Measurements from ENCODE around the gene MFAP5. TPM values are rescaled to one million over a fixed set of nuclear protein-coding genes. Genes with fewer than 3 reads are reported as not detected.
"Not testable (repeated sequence)": the region's sequence is repeated elsewhere in the genome, so short reads cannot be mapped to it uniquely, and the experiment has no call there.

MFAP5 gene
- total RNA-seq, 2 donors from 2014 or later: 2.8 to 13.4 TPM

DNA sequence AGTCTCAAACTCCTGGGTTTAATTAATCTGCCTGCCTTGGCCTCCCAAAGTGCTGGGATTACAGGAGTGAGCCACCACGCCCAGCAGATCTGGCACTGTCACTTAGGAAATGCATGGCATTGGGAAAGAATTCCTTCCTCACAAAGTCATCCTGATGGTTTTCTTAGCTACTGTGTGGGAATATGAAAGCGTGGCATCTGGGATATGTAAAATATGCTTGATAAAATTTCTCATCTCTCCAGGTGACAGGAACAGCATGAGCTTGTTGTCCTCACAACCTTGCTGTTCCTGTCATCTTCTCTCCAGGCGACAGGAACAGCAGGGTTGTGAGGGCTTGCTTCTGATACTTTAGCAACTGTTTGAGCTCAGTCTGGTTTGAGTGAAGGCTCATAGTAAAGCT, 33.9 kb downstream of the MFAP5 start:
- WGBS: 79% methylated on average over 3 of the region's 3 CpGs
- intact Hi-C loops (cut with DNase I): no loop called here

DNA sequence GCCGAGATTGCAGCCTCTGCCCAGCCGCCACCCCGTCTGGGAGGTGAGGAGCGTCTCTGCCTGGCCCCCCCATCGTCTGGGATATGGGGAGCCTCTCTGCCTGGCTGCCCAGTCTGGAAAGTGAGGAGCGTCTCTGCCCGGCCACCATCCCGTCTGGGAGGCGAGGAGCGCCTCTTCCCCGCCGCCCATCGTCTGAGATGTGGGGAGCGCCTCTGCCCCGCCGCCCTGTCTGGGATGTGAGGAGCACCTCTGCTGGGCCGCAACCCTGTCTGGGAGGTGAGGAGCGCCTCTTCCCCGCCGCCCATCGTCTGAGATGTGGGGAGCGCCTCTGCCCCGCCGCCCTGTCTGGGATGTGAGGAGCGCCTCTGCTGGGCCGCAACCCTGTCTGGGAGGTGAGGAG, 37.9 kb downstream of the MFAP5 start:
- H3K9me3 ChIP-seq; H3K4me1 ChIP-seq (replicated peaks); intact Hi-C loops (cut with DNase I); H3K36me3 ChIP-seq; H3K27me3 ChIP-seq (replicated peaks; ENCODE audit: insufficient read depth); H3K4me3 ChIP-seq; H3K27ac ChIP-seq; DNase-seq (ENCODE audit: low spot score): not testable (repeated sequence)
- WGBS: 93% methylated on average over 9 of the region's 26 CpGs

More for the DNA sequence above, 33.9 kb downstream of the MFAP5 start:
- no peak for DNase-seq (ENCODE audit: low spot score)
- Histone ChIP-seq H3K4me1 (replicated peaks) (no peaks in the 10 kb centered on the region), H3K4me3 (no peak overlapping the region), H3K9me3 (no peaks in the 10 kb centered on the region), H3K36me3 (no peaks in the 10 kb centered on the region), H3K27ac (no peak overlapping the region), H3K27me3 (replicated peaks; ENCODE audit: insufficient read depth) (no peaks in the 10 kb centered on the region)
- TF ChIP-seq POLR2AphosphoS5 (IDR thresholded peaks at IDR 0.05) (no peak), POLR2A (IDR thresholded peaks at IDR 0.05) (no peak)
- TF ChIP-seq, protein P1, sequence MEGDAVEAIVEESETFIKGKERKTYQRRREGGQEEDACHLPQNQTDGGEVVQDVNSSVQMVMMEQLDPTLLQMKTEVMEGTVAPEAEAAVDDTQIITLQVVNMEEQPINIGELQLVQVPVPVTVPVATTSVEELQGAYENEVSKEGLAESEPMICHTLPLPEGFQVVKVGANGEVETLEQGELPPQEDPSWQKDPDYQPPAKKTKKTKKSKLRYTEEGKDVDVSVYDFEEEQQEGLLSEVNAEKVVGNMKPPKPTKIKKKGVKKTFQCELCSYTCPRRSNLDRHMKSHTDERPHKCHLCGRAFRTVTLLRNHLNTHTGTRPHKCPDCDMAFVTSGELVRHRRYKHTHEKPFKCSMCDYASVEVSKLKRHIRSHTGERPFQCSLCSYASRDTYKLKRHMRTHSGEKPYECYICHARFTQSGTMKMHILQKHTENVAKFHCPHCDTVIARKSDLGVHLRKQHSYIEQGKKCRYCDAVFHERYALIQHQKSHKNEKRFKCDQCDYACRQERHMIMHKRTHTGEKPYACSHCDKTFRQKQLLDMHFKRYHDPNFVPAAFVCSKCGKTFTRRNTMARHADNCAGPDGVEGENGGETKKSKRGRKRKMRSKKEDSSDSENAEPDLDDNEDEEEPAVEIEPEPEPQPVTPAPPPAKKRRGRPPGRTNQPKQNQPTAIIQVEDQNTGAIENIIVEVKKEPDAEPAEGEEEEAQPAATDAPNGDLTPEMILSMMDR (IDR thresholded peaks at IDR 0.05): no peak

- intact Hi-C loops (cut with DNase I): no loop called here
- no peaks in the 10 kb centered on the region for H3K4me1 ChIP-seq (replicated peaks)
- TF ChIP-seq POLR2AphosphoS5 (IDR thresholded peaks at IDR 0.05) (no peak), POLR2A (IDR thresholded peaks at IDR 0.05) (no peak)
- TF ChIP-seq, protein P1 (IDR thresholded peaks at IDR 0.05): no peak
- no peaks in the 10 kb centered on the region for H3K27me3 ChIP-seq (replicated peaks; ENCODE audit: insufficient read depth)
- H3K36me3 ChIP-seq: no peaks in the 10 kb centered on the region
- H3K9me3 ChIP-seq: no peaks in the 10 kb centered on the region
- H3K4me3 ChIP-seq: no peak overlapping the region
- no peak for DNase-seq (ENCODE audit: low spot score)
- no peak overlapping the region for H3K27ac ChIP-seq
- WGBS: 54% methylated on average over 4 of the region's 4 CpGs
These were observed 40.0 kb downstream of the MFAP5 start for GRCh38 chr12:8622646-8623045.

GRCh38 chr12:8615206-8615605, 47.4 kb downstream of the MFAP5 start:
- TF ChIP-seq POLR2AphosphoS5 (IDR thresholded peaks at IDR 0.05) (no peak), POLR2A (IDR thresholded peaks at IDR 0.05) (no peak)
- TF ChIP-seq, protein P1 (IDR thresholded peaks at IDR 0.05): no peak
- DNase-seq (ENCODE audit: low spot score): no peak
- 61% methylated on average over 6 of the region's 6 CpGs for WGBS
- Histone ChIP-seq H3K27ac (no peak overlapping the region), H3K27me3 (replicated peaks; ENCODE audit: insufficient read depth) (no peaks in the 10 kb centered on the region), H3K9me3 (no peaks in the 10 kb centered on the region), H3K4me3 (no peak overlapping the region), H3K4me1 (replicated peaks) (no peaks in the 10 kb centered on the region), H3K36me3 (no peaks in the 10 kb centered on the region)
- intact Hi-C loops (cut with DNase I): no loop called here

DNA sequence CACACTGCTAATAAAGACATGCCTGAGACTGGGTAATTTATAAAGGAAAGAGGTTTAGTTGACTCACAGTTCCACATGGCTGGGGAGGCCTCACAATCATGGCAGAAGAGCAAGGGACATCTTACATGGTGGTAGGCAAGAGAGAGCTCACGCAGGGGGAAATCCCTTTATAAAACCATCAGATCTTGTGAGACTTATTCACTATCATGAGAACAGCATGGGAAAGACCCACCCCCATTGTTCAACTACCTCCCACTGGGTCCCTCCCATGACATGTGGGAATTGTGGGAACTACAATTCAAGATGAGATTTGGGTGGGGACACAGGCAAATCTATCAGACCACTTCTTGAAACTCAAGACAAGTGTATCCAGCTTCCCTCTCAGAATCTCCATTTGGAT, 48.7 kb downstream of the MFAP5 start:
- DNase-seq (ENCODE audit: low spot score); H3K27me3 ChIP-seq (replicated peaks; ENCODE audit: insufficient read depth); H3K9me3 ChIP-seq; intact Hi-C loops (cut with DNase I); H3K27ac ChIP-seq; H3K4me1 ChIP-seq (replicated peaks); H3K4me3 ChIP-seq; H3K36me3 ChIP-seq: not testable (repeated sequence)
- 11% methylated on average over 1 of the region's 1 CpG for WGBS

- DNase-seq (ENCODE audit: low spot score): no peak
- H3K4me1 ChIP-seq (replicated peaks): no peaks in the 10 kb centered on the region
- whole genome bisulfite sequencing: 63% methylated on average over 2 of the region's 2 CpGs
These were observed 50.0 kb downstream of the MFAP5 start, which contains the start of gene AICDA for GRCh38 chr12:8612629-8613028. AICDA (minus strand) TSS chr12:8612859; CDS start chr12:8612767, 92 bp downstream.

More at GRCh38 chr12:8612629-8613028, 50.0 kb downstream of the MFAP5 start, which contains the start of gene AICDA:
- Histone ChIP-seq H3K9me3 (no peaks in the 10 kb centered on the region), H3K27ac (no peak within 1 kb of the TSS), H3K4me3 (no peak within 1 kb of the TSS), H3K36me3 (no peaks in the 10 kb centered on the region), H3K27me3 (replicated peaks; ENCODE audit: insufficient read depth) (no peaks in the 10 kb centered on the region)
- TF ChIP-seq, protein P1 (IDR thresholded peaks at IDR 0.05): no peak
- TF ChIP-seq POLR2AphosphoS5 (IDR thresholded peaks at IDR 0.05): no peak
- intact Hi-C loops (cut with DNase I): no loop called here
